ENCODE results near the gene RGS19.

Gene RGS19

DNA sequence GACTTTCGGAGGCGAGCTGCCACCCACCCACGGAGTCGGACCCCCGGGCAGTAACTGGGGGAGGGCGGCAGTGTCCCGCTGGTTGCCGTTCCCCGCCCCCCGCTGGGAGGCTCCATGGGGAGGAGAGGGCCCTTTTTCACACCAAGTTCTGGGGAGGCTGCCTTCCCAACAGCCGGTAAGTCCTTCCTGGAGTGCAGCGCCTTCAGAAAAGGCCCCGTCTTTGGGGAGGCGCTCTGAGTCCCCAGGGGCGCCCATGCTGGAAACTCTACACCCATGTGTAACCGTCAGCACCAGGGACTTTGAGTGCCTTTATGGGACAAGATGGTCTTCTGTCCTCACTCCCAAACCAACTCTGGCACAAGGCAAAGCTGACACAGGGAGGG is 29.4 kb downstream of the RGS19 start:
- peaks cover 36 to 73% of the 10 kb centered on the region in 2 donors for H3K27me3 ChIP-seq (ENCODE audit: control insufficient read depth in 2 of 2, insufficient read depth in 2 of 2, low read length in 2 of 2)
- peaks cover 0 to 2% of the 10 kb centered on the region in 2 donors for H3K4me1 ChIP-seq (ENCODE audit: control insufficient read depth in 2 of 2, insufficient read depth in 2 of 2, low read length in 2 of 2)
- H3K36me3 ChIP-seq (ENCODE audit: control insufficient read depth in 2 of 2, insufficient read depth in 2 of 2, low read length in 2 of 2), result no peaks in the 10 kb centered on the region
- no peak overlapping the region for H3K9ac ChIP-seq (ENCODE audit: low read depth in 1 of 2, low read length in 2 of 2)
- no peak overlapping the region for H3K4me3 ChIP-seq (ENCODE audit: low read length in 2 of 2)
- H3K9me3 ChIP-seq (ENCODE audit: control insufficient read depth in 2 of 2, low read length in 2 of 2), result no peaks in the 10 kb centered on the region
- peak overlapping the region; percentile 13 to 48 for H3K27ac ChIP-seq (ENCODE audit: low read depth in 2 of 2, low read length in 2 of 2)

DNA sequence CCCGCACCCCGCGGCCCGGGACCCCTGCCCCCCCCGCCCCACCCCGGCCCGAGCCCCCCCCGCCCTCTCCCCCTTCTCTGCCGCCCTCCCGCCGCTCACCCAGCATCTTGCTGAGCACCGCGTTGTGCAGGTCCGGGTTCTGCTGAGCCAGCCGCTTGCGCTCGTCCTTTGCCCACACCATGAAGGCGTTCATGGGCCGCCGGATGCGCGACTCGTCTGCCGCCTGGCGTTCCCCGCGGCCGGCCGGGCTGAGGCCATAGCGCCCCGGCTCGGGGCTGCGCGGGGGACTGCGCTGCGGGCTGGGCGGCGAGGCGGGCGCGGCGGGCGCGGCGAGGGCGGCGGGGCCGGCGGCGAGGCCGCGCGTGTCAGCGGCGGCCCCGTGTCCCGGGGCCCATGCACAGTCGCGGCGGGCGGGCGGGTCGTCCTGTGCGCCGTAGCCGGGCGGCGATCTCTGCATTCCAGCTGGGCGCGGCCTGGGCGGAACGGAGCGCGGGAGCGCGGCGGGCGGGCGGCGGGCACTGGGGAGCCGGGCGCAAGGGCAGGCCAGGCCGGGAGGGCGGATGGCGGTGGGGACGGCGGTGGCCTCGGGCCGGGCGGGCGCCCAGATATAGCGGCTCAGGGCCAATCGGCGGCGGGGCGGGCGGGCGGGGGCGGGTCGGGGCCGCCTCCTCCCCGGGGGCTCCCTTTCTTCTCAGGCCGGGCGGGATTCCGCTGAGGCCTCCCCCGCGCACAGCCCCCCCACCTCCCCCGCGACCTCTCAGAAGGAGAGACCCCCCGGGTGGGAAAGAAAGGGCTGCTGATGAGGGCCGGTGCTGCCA is 30.0 kb downstream of the RGS19 start, which contains the start of gene SOX18:
TSS of gene SOX18 (minus strand) at position 580 of the 818 bp plus-strand sequence. CDS start at position 457, 123 bp downstream.
- peaks cover 37 to 69% of the 10 kb centered on the region in 2 donors for H3K27me3 ChIP-seq (ENCODE audit: control insufficient read depth in 2 of 2, insufficient read depth in 2 of 2, low read length in 2 of 2)
- H3K4me1 ChIP-seq (ENCODE audit: control insufficient read depth in 2 of 2, insufficient read depth in 2 of 2, low read length in 2 of 2), result peaks cover 0 to 2% of the 10 kb centered on the region in 2 donors
- H3K36me3 ChIP-seq (ENCODE audit: control insufficient read depth in 2 of 2, insufficient read depth in 2 of 2, low read length in 2 of 2), result no peaks in the 10 kb centered on the region
- no peak within 1 kb of the TSS for H3K4me3 ChIP-seq (ENCODE audit: low read length in 2 of 2)
- H3K27ac ChIP-seq (ENCODE audit: low read depth in 2 of 2, low read length in 2 of 2), result peak within 1 kb of the TSS; percentile 48
- H3K9me3 ChIP-seq (ENCODE audit: control insufficient read depth in 2 of 2, low read length in 2 of 2), result no peaks in the 10 kb centered on the region
- H3K9ac ChIP-seq (ENCODE audit: low read depth in 1 of 2, low read length in 2 of 2), result no peak within 1 kb of the TSS

- Histone ChIP-seq H3K4me3 (ENCODE audit: low read length in 2 of 2) (no peak overlapping the region), H3K27me3 (ENCODE audit: control insufficient read depth in 2 of 2, insufficient read depth in 2 of 2, low read length in 2 of 2) (peaks cover 38 to 67% of the 10 kb centered on the region in 2 donors), H3K27ac (ENCODE audit: low read depth in 2 of 2, low read length in 2 of 2) (no peak overlapping the region), H3K36me3 (ENCODE audit: control insufficient read depth in 2 of 2, insufficient read depth in 2 of 2, low read length in 2 of 2) (no peaks in the 10 kb centered on the region), H3K9me3 (ENCODE audit: control insufficient read depth in 2 of 2, low read length in 2 of 2) (no peaks in the 10 kb centered on the region), H3K9ac (ENCODE audit: low read depth in 1 of 2, low read length in 2 of 2) (no peak overlapping the region), H3K4me1 (ENCODE audit: control insufficient read depth in 2 of 2, insufficient read depth in 2 of 2, low read length in 2 of 2) (peaks cover 0 to 2% of the 10 kb centered on the region in 2 donors)
These were observed 30.8 kb downstream of the RGS19 start for GRCh38 chr20:64048402-64049044.

- Histone ChIP-seq H3K27me3 (ENCODE audit: control insufficient read depth in 2 of 2, insufficient read depth in 2 of 2, low read length in 2 of 2) (peaks cover 40 to 62% of the 10 kb centered on the region in 2 donors), H3K9me3 (ENCODE audit: control insufficient read depth in 2 of 2, low read length in 2 of 2) (no peaks in the 10 kb centered on the region), H3K27ac (ENCODE audit: low read depth in 2 of 2, low read length in 2 of 2) (no peak overlapping the region)
These were observed 31.3 kb downstream of the RGS19 start for GRCh38 chr20:64047968-64048401.

GRCh38 chr20:64047046-64047389 is 32.3 kb downstream of the RGS19 start:
- Histone ChIP-seq H3K27me3 (ENCODE audit: control insufficient read depth in 2 of 2, insufficient read depth in 2 of 2, low read length in 2 of 2) (peaks cover 40 to 57% of the 10 kb centered on the region in 2 donors), H3K27ac (ENCODE audit: low read depth in 2 of 2, low read length in 2 of 2) (no peak overlapping the region), H3K9me3 (ENCODE audit: control insufficient read depth in 2 of 2, low read length in 2 of 2) (no peaks in the 10 kb centered on the region), H3K36me3 (ENCODE audit: control insufficient read depth in 2 of 2, insufficient read depth in 2 of 2, low read length in 2 of 2) (no peaks in the 10 kb centered on the region), H3K4me1 (ENCODE audit: control insufficient read depth in 2 of 2, insufficient read depth in 2 of 2, low read length in 2 of 2) (peaks cover 0 to 4% of the 10 kb centered on the region in 2 donors), H3K4me3 (ENCODE audit: low read length in 2 of 2) (no peak overlapping the region), H3K9ac (ENCODE audit: low read depth in 1 of 2, low read length in 2 of 2) (no peak overlapping the region)

More at GRCh38 chr20:64047968-64048401, 31.3 kb downstream of the RGS19 start:
- no peak overlapping the region for H3K4me3 ChIP-seq (ENCODE audit: low read length in 2 of 2)
- no peaks in the 10 kb centered on the region for H3K36me3 ChIP-seq (ENCODE audit: control insufficient read depth in 2 of 2, insufficient read depth in 2 of 2, low read length in 2 of 2)
- no peak overlapping the region for H3K9ac ChIP-seq (ENCODE audit: low read depth in 1 of 2, low read length in 2 of 2)
- peaks cover 0 to 2% of the 10 kb centered on the region in 2 donors for H3K4me1 ChIP-seq (ENCODE audit: control insufficient read depth in 2 of 2, insufficient read depth in 2 of 2, low read length in 2 of 2)

- Histone ChIP-seq H3K4me3 (ENCODE audit: low read length in 2 of 2) (no peak overlapping the region), H3K9ac (ENCODE audit: low read depth in 1 of 2, low read length in 2 of 2) (no peak overlapping the region), H3K9me3 (ENCODE audit: control insufficient read depth in 2 of 2, low read length in 2 of 2) (no peaks in the 10 kb centered on the region), H3K4me1 (ENCODE audit: control insufficient read depth in 2 of 2, insufficient read depth in 2 of 2, low read length in 2 of 2) (peaks cover 0 to 5% of the 10 kb centered on the region in 2 donors), H3K27ac (ENCODE audit: low read depth in 2 of 2, low read length in 2 of 2) (no peak overlapping the region), H3K27me3 (ENCODE audit: control insufficient read depth in 2 of 2, insufficient read depth in 2 of 2, low read length in 2 of 2) (peaks cover 40 to 55% of the 10 kb centered on the region in 2 donors), H3K36me3 (ENCODE audit: control insufficient read depth in 2 of 2, insufficient read depth in 2 of 2, low read length in 2 of 2) (no peaks in the 10 kb centered on the region)
These were observed 33.8 kb downstream of the RGS19 start for GRCh38 chr20:64045346-64046011.

DNA sequence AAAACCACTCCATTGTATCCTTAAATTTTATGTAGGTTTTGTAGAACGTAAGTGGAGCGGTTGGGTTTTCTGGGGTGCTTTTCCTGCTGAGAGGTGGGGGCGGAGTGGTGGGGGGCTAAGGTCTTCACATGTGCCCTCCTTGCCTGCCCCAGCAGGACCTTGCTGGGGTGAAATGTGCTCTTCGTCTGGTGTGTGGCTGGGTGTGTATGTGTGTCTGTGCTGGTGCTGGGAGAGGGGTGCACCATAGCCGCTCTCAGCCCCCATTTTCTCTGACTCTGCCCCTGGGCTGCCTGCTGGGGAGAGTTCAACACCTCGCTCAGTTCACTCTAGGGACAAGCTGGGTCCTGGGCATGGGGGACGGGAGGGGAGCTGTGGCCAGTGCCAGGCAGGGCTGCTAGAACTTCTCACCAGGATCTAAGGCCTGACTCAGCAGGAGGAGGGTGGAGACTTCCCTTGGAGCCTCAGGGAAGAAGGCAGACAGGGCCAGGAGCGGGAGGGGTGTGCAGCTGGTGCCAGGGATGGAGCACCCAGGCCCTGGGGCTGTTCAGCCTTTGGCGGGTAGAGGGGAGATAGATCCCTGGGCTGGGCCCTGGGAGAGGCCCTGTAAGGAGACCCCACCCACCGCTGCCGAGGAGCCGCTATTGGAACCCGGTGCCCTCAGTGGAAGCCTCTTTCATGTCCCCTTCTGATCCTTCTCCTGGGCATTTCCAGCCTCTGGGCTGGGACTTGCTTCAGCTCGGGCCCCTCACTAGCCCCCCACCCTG is 34.7 kb downstream of the RGS19 start:
- Histone ChIP-seq H3K36me3 (ENCODE audit: control insufficient read depth in 2 of 2, insufficient read depth in 2 of 2, low read length in 2 of 2) (no peaks in the 10 kb centered on the region), H3K9me3 (ENCODE audit: control insufficient read depth in 2 of 2, low read length in 2 of 2) (no peaks in the 10 kb centered on the region), H3K27me3 (ENCODE audit: control insufficient read depth in 2 of 2, insufficient read depth in 2 of 2, low read length in 2 of 2) (peaks cover 40 to 55% of the 10 kb centered on the region in 2 donors), H3K4me3 (ENCODE audit: low read length in 2 of 2) (no peak overlapping the region), H3K9ac (ENCODE audit: low read depth in 1 of 2, low read length in 2 of 2) (no peak overlapping the region), H3K27ac (ENCODE audit: low read depth in 2 of 2, low read length in 2 of 2) (no peak overlapping the region), H3K4me1 (ENCODE audit: control insufficient read depth in 2 of 2, insufficient read depth in 2 of 2, low read length in 2 of 2) (peaks cover 0 to 5% of the 10 kb centered on the region in 2 donors)

- no peak overlapping the region for H3K27ac ChIP-seq (ENCODE audit: low read depth in 2 of 2, low read length in 2 of 2)
- no peak overlapping the region for H3K4me3 ChIP-seq (ENCODE audit: low read length in 2 of 2)
- peaks cover 41 to 58% of the 10 kb centered on the region in 2 donors for H3K27me3 ChIP-seq (ENCODE audit: control insufficient read depth in 2 of 2, insufficient read depth in 2 of 2, low read length in 2 of 2)
- peaks cover 6 to 7% of the 10 kb centered on the region in 2 donors for H3K4me1 ChIP-seq (ENCODE audit: control insufficient read depth in 2 of 2, insufficient read depth in 2 of 2, low read length in 2 of 2)
- no peaks in the 10 kb centered on the region for H3K9me3 ChIP-seq (ENCODE audit: control insufficient read depth in 2 of 2, low read length in 2 of 2)
- H3K9ac ChIP-seq (ENCODE audit: low read depth in 1 of 2, low read length in 2 of 2), result no peak overlapping the region
- H3K36me3 ChIP-seq (ENCODE audit: control insufficient read depth in 2 of 2, insufficient read depth in 2 of 2, low read length in 2 of 2), result no peaks in the 10 kb centered on the region
These were observed 35.5 kb downstream of the RGS19 start for GRCh38 chr20:64043768-64044167.

- Histone ChIP-seq H3K36me3 (ENCODE audit: control insufficient read depth in 2 of 2, insufficient read depth in 2 of 2, low read length in 2 of 2) (no peaks in the 10 kb centered on the region), H3K4me1 (ENCODE audit: control insufficient read depth in 2 of 2, insufficient read depth in 2 of 2, low read length in 2 of 2) (peaks cover 7 to 11% of the 10 kb centered on the region in 2 donors), H3K27ac (ENCODE audit: low read depth in 2 of 2, low read length in 2 of 2) (no peak overlapping the region), H3K4me3 (ENCODE audit: low read length in 2 of 2) (peak overlapping the region; percentile 2 to 44), H3K9ac (ENCODE audit: low read depth in 1 of 2, low read length in 2 of 2) (peak overlapping the region in 1 of 2 donors; percentile 60), H3K9me3 (ENCODE audit: control insufficient read depth in 2 of 2, low read length in 2 of 2) (no peaks in the 10 kb centered on the region), H3K27me3 (ENCODE audit: control insufficient read depth in 2 of 2, insufficient read depth in 2 of 2, low read length in 2 of 2) (peaks cover 41 to 57% of the 10 kb centered on the region in 2 donors)
These were observed 37.1 kb downstream of the RGS19 start for GRCh38 chr20:64042054-64042781.

Measured in mucosa of rectum (tissue), 2 donors.